ENCODE measurements around the gene SOX18. TPM values are rescaled to one million over a fixed set of nuclear protein-coding genes. Genes with fewer than 3 reads are reported as not detected.

Gene SOX18
- total RNA-seq, 4 donors from 2014 or later, result 2.9 to 6.5 (median 5.6) TPM

GRCh38 chr20:64056639-64056888, 7.1 kb upstream of the SOX18 start:
- ATAC-seq (no peak), DNase-seq (no peak)
- peak overlapping the region in 2 of 4 donors; percentile 1 to 37 for H3K4me3 ChIP-seq
- H3K4me1 ChIP-seq, result no peaks in the 10 kb centered on the region
- no peaks in the 10 kb centered on the region for H3K36me3 ChIP-seq
- H3K9me3 ChIP-seq, result no peaks in the 10 kb centered on the region
- peak overlapping the region; percentile 44 to 80 (median 74) for H3K27ac ChIP-seq
- TF ChIP-seq CTCF (IDR thresholded peaks at IDR 0.05 in 4 of 5, conservative IDR thresholded peaks at IDR 0.05 in 1 of 5) (no peak), POLR2A (IDR thresholded peaks at IDR 0.05) (no peak)
- H3K27me3 ChIP-seq, result peaks cover 0 to 2% (median 0%) of the 10 kb centered on the region in 3 donors
- in situ Hi-C loops (cut with MboI; ENCODE audit: low sequenced_read_pairs in 4 of 4) (no loop called here), intact Hi-C loops (cut with DNase I; ENCODE audit: low total_unique reads) (no loop called here)

DNA sequence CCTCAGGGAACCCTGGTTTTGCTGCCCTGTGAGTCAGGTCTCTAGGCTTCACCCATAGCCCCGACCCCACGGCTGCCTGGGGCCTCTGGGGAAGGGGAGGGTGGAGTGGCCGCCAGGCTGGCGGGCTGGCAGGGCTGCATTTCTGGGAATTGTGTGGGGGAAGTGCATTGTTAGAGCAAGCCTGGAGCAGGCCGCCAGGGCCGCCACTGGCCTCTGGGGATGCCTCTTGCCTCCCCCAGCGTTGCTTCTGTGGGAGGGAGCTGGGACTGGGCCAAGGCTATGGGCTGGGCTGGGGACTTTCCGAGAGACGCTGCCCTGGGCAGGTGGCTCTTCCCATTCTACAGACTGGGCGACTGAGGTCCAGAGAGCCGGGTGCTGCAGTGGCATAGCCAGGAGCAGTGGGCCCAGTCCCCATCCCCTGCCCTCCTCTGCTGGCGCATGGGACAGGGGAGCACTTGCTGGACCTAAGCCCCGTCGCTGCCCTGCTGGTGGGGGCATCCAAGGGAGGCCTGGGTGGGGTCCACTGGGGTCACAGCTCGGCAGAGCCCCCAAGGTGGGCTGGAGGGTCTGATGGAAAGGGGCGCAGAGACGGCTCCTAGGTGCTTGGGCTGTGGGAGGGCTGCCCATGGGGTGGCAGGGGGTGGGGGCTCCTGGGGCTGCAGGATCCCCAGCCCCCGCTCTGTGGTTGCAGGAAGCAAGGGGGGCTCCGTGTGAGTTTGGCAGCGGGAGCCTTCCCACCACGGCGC, 6.6 kb upstream of the SOX18 start:
- H3K27me3 ChIP-seq, result peaks cover 1 to 2% (median 1%) of the 10 kb centered on the region in 3 donors
- peak overlapping the region in 1 of 4 donors; percentile 23 for H3K4me3 ChIP-seq
- H3K4me1 ChIP-seq, result no peaks in the 10 kb centered on the region
- peak overlapping the region; percentile 54 to 80 (median 74) for H3K27ac ChIP-seq
- intact Hi-C loops (cut with DNase I; ENCODE audit: low total_unique reads), result no loop called here
- H3K9me3 ChIP-seq, result no peaks in the 10 kb centered on the region
- ATAC-seq (peak in 1 of 2 donors; percentile 22), DNase-seq (no peak)
- no peaks in the 10 kb centered on the region for H3K36me3 ChIP-seq
- TF ChIP-seq CTCF (IDR thresholded peaks at IDR 0.05 in 4 of 5, conservative IDR thresholded peaks at IDR 0.05 in 1 of 5) (no peak), POLR2A (IDR thresholded peaks at IDR 0.05) (no peak)
- in situ Hi-C loops (cut with MboI; ENCODE audit: low sequenced_read_pairs in 4 of 4), result no loop called here

- DNase-seq (no peak), ATAC-seq (no peak)
- no peak for TF ChIP-seq CTCF (IDR thresholded peaks at IDR 0.05 in 4 of 5, conservative IDR thresholded peaks at IDR 0.05 in 1 of 5)
- TF ChIP-seq POLR2A (IDR thresholded peaks at IDR 0.05), result no peak
- no peaks in the 10 kb centered on the region for H3K36me3 ChIP-seq
- H3K4me3 ChIP-seq, result no peak overlapping the region
- H3K4me1 ChIP-seq, result no peaks in the 10 kb centered on the region
- peaks cover 7 to 8% (median 8%) of the 10 kb centered on the region in 3 donors for H3K27me3 ChIP-seq
- intact Hi-C loops (cut with DNase I; ENCODE audit: low total_unique reads), result no loop called here
- in situ Hi-C loops (cut with MboI; ENCODE audit: low sequenced_read_pairs in 4 of 4), result no loop called here
- H3K9me3 ChIP-seq, result no peaks in the 10 kb centered on the region
- H3K27ac ChIP-seq, result peak overlapping the region; percentile 54 to 80 (median 74)
These were observed 6.0 kb upstream of the SOX18 start for GRCh38 chr20:64055396-64055892.

DNA sequence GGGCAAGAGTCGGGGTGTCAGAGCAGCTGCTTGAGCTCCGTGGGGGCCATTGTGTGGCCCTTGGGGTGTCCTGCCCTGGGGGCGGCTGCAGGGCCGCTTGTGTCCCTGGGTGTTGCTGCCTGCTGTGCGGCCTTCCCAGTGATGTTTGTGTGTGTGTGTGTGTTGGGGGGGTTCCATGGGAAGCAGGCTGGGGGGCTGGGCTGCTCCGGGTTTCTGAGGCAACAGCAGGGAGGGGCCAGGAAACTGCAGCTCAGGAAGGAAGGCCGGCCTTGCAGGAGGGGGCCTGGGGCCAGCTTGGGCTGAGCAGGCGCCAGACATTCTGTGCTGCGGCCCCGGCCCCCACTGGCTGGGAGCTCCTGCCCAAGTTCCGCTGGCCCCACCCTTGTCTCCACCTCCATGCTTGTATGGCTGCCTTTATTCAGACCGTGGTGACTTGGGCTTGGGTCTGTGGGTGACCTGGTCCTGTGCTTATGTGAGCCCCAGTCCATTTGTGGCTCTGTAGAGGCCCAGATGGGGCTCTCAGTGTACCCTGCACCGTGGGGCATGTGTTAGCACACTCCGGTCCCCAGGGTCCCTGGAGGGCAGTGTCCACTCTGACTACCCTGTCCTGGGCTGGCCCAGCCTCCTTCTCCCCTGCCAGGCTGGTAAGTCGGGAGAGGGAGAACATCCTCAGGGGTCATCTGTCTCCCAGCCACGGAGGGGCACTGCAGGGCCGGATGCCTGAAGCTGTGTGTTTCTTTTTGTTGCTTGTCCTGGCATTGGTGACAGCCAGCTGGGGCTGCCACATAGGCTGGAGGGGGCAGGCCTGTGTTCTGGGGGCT, 4.6 kb upstream of the SOX18 start:
- Histone ChIP-seq H3K4me3 (peak overlapping the region in 2 of 4 donors; percentile 1 to 11), H3K27ac (peak overlapping the region; percentile 54 to 80 (median 78)), H3K27me3 (peaks cover 14 to 17% (median 17%) of the 10 kb centered on the region in 3 donors), H3K4me1 (no peaks in the 10 kb centered on the region), H3K9me3 (no peaks in the 10 kb centered on the region), H3K36me3 (no peaks in the 10 kb centered on the region)
- ATAC-seq (peak; percentile 11 to 12), DNase-seq (no peak)
- intact Hi-C loops (cut with DNase I; ENCODE audit: low total_unique reads) (no loop called here), in situ Hi-C loops (cut with MboI; ENCODE audit: low sequenced_read_pairs in 4 of 4) (no loop called here)
- TF ChIP-seq POLR2A (IDR thresholded peaks at IDR 0.05) (peak in 1 of 2 donors; percentile 7), CTCF (IDR thresholded peaks at IDR 0.05 in 4 of 5, conservative IDR thresholded peaks at IDR 0.05 in 1 of 5) (no peak)

Measured in gastrocnemius medialis (tissue), 4 donors.